Prostate gland (tissue), 2 donors: ENCODE results near the gene DSCAM. TPM values are rescaled to one million over a fixed set of nuclear protein-coding genes. Genes with fewer than 3 reads are reported as not detected.

Source experiments
- DNase-seq: peaks from one replicate; pipeline ENCODE4 v3.0.0-alpha.2; 2019; ENCODE audit warnings: low spot score
- H3K27ac ChIP-seq, 2 donors: fragments of 200-600 bp; sonication (generic); 2 replicates each; pipeline ENCODE4 v1.5.1; 2017 to 2019
- H3K27me3 ChIP-seq: fragments of 200-600 bp; sonication (generic); replicated peaks from 2 replicates; pipeline ENCODE4 v1.5.1; 2019; ENCODE audit not compliant: insufficient read depth
- H3K36me3 ChIP-seq, 2 donors: fragments of 200-600 bp; sonication (generic); 1 replicate in 1 of 2; 2 replicates in 1 of 2; pipeline versions ENCODE4 v1.5.1 to v1.8.1; 2017 to 2019
- H3K4me1 ChIP-seq: fragments of 200-600 bp; sonication (generic); replicated peaks from 2 replicates; pipeline ENCODE4 v1.5.1; 2019
- H3K4me3 ChIP-seq, 2 donors: fragments of 200-600 bp; sonication (generic); 2 replicates each; pipeline ENCODE4 v1.5.1; 2017 to 2019
- H3K9me3 ChIP-seq: fragments of 200-600 bp; sonication (generic); 2 replicates; pipeline ENCODE4 v1.5.1; 2017
- POLR2A ChIP-seq: fragments of 450-650 bp; IDR thresholded peaks from one replicate; pipeline ENCODE4 v1.6.1; 2016; ENCODE audit warnings: antibody characterized with exemption, mild to moderate bottlenecking
- POLR2AphosphoS5 ChIP-seq: sonication (generic); formaldehyde crosslinking; IDR thresholded peaks from one replicate; pipeline ENCODE4 v1.6.1; 2017; ENCODE audit warnings: antibody characterized with exemption
- WGBS: methylation state at CpG from one replicate; pipeline ENCODE4 v1.1.5; 2018; 5-methylcytosine and 5-hydroxymethylcytosine counted together
- intact Hi-C: fragments of 100-400 bp; cut with DNase I; formaldehyde crosslinking; loops from one replicate; pipeline ENCODE4 v1.14.2; 2022
- total RNA-seq, 2 donors: library from RNA; depleted of rRNA; stranded (reverse); fragments of >200 nt; gene quantifications; one replicate each; pipeline ENCODE4 v1.1.0, GENCODE V29; 2016
- TF ChIP-seq, protein P1 (sequence below), 4 experiments: fragments of 200-600 bp in 2 of 4; fragments of 450-650 bp in 2 of 4; sonication (generic) in 2 of 4; IDR thresholded peaks; 1 replicate in 3 of 4; 2 replicates in 1 of 4; pipeline ENCODE4 v1.5.1; 2016 to 2019; ENCODE audit warnings: antibody characterized with exemption in 4 of 4, mild to moderate bottlenecking in 2 of 4, moderate library complexity in 2 of 4

Gene DSCAM
- total RNA-seq, 2 donors from 2014 or later = under 0.01 to 1.6 TPM

DNA sequence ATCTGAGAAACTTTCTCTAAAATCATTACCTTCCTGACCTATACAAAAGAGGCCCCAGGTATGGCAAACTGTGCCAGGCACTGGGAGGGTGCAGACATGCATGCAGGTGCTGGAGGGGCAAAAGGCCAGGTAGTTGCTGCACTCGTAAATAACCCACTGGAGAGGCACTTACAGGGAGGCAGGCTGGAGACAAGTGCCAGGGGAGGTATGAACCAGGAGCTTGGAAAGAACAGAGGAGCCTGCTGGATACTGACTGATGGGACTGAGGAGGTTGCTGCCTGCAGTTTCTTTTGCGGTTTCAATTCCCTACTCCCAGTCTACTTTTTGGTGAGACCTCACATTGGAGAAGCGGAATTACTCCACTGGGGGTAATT lies 113.9 kb downstream of the DSCAM start:
- intact Hi-C loops = no loop called here
- Histone ChIP-seq H3K27me3 (no peaks in the 10 kb centered on the region), H3K4me3 (no peak overlapping the region), H3K9me3 (no peaks in the 10 kb centered on the region), H3K4me1 (no peaks in the 10 kb centered on the region), H3K27ac (no peak overlapping the region), H3K36me3 (no peaks in the 10 kb centered on the region)
- 78% methylated on average over 3 of the region's 3 CpGs for WGBS
- no peak for DNase-seq
- TF ChIP-seq POLR2AphosphoS5 = no peak
- TF ChIP-seq, protein P1, sequence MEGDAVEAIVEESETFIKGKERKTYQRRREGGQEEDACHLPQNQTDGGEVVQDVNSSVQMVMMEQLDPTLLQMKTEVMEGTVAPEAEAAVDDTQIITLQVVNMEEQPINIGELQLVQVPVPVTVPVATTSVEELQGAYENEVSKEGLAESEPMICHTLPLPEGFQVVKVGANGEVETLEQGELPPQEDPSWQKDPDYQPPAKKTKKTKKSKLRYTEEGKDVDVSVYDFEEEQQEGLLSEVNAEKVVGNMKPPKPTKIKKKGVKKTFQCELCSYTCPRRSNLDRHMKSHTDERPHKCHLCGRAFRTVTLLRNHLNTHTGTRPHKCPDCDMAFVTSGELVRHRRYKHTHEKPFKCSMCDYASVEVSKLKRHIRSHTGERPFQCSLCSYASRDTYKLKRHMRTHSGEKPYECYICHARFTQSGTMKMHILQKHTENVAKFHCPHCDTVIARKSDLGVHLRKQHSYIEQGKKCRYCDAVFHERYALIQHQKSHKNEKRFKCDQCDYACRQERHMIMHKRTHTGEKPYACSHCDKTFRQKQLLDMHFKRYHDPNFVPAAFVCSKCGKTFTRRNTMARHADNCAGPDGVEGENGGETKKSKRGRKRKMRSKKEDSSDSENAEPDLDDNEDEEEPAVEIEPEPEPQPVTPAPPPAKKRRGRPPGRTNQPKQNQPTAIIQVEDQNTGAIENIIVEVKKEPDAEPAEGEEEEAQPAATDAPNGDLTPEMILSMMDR (IDR thresholded peaks at IDR 0.05) = no peak
- TF ChIP-seq POLR2A = no peak

DNA sequence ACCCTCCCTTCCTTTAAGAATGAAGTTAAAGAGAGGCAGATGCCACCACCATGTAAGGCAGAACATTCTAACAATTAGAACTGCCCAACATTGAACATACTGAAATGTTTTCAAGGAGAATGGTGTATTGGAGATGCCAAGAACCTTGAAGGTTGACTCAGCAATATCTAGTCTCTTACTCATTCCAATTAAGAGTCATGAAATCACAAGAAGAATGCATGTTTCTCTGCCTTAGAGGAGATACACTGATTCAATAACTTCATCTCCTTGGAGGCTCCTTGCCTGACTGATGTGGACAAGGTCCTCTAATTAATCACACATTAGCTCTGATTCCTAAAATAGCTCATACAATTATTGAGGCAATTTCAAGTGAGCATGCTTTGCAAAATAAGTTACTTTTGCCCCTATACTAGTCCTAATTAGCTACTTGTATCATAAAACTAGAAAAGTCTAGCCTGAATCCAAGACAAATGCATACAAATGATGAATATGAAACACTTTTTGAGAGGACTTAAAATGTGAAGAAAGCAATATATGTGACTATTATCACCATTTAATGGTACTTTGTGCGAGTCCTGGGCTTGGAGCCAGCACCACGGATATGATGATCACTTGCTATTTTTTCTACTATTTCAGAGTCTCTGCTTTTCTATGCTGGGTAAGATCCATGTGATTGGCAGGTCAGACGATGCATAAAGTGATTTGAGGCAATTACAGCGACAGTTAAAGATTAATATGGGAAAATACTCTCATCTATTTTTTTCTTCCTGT lies 114.5 kb downstream of the DSCAM start:
- H3K36me3 ChIP-seq = no peaks in the 10 kb centered on the region
- no peaks in the 10 kb centered on the region for H3K4me1 ChIP-seq
- no peaks in the 10 kb centered on the region for H3K27me3 ChIP-seq
- WGBS = 55% methylated on average over 4 of the region's 4 CpGs
- H3K4me3 ChIP-seq = no peak overlapping the region
- no peaks in the 10 kb centered on the region for H3K9me3 ChIP-seq
- intact Hi-C loops = no loop called here
- no peak for TF ChIP-seq POLR2A
- no peak for TF ChIP-seq POLR2AphosphoS5
- TF ChIP-seq, protein P1 (IDR thresholded peaks at IDR 0.05) = no peak
- no peak overlapping the region for H3K27ac ChIP-seq
- no peak for DNase-seq

GRCh38 chr21:40731206-40731605 lies 115.8 kb downstream of the DSCAM start:
- Histone ChIP-seq H3K27me3 (no peaks in the 10 kb centered on the region), H3K9me3 (no peaks in the 10 kb centered on the region), H3K4me1 (no peaks in the 10 kb centered on the region), H3K4me3 (no peak overlapping the region), H3K36me3 (no peaks in the 10 kb centered on the region), H3K27ac (no peak overlapping the region)
- DNase-seq = no peak
- intact Hi-C loops = no loop called here
- 91% methylated on average over 1 of the region's 1 CpG for WGBS
- TF ChIP-seq POLR2A (no peak), POLR2AphosphoS5 (no peak)
- TF ChIP-seq, protein P1 (IDR thresholded peaks at IDR 0.05) = no peak

DNA sequence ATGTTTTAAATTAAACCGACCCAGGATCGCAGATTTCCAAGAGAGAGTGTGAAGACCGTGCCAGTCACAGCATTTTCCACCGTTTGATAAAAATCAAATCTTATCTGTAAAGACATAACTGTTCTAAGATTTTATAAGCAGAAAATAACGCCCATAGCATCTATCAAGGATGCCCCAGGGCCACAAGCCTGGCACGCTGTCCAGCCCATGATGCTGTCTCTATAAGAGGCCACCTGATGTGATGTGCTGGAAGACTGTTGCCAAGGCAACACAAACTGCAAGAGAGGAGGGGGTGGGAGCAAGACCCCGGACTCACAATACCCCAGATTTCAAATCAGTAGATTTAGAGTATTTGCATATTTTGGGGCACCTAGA lies 116.5 kb downstream of the DSCAM start:
- TF ChIP-seq POLR2AphosphoS5 (no peak), POLR2A (no peak)
- TF ChIP-seq, protein P1 (IDR thresholded peaks at IDR 0.05) = no peak
- H3K4me1 ChIP-seq = no peaks in the 10 kb centered on the region
- no peaks in the 10 kb centered on the region for H3K27me3 ChIP-seq
- 74% methylated on average over 7 of the region's 7 CpGs for WGBS
- H3K27ac ChIP-seq = no peak overlapping the region
- H3K9me3 ChIP-seq = no peaks in the 10 kb centered on the region
- no peak overlapping the region for H3K4me3 ChIP-seq
- no peaks in the 10 kb centered on the region for H3K36me3 ChIP-seq
- intact Hi-C loops = no loop called here
- DNase-seq = no peak

- Histone ChIP-seq H3K27me3 (no peaks in the 10 kb centered on the region), H3K27ac (no peak overlapping the region), H3K4me1 (no peaks in the 10 kb centered on the region), H3K9me3 (no peaks in the 10 kb centered on the region), H3K36me3 (no peaks in the 10 kb centered on the region), H3K4me3 (no peak overlapping the region)
- intact Hi-C loops = no loop called here
- no peak for DNase-seq
- TF ChIP-seq POLR2AphosphoS5 (no peak), POLR2A (no peak)
- TF ChIP-seq, protein P1 (IDR thresholded peaks at IDR 0.05) = no peak
- WGBS = 83% methylated on average over 8 of the region's 8 CpGs
Measured at GRCh38 chr21:40729761-40730425, 117.1 kb downstream of the DSCAM start.
